HG02840 (cell line): ENCODE results near the gene FAM174C.

Source experiments
- ATAC-seq: cut with Tn5 transposase; IDR thresholded peaks from one replicate; pipeline ENCODE4 v1.9.1; 2021; ENCODE audit warnings: mild to moderate bottlenecking, moderate library complexity, moderate number of reproducible peaks; ENCODE audit not compliant: unreplicated experiment, low FRiP score

FAM174C gene

GRCh38 chr19:1284293-1284978 lies 9.1 kb downstream of the FAM174C start:
- ATAC-seq, result no peak

- no peak for ATAC-seq
Measured at GRCh38 chr19:1284979-1285736, 9.8 kb downstream of the FAM174C start.

GRCh38 chr19:1285737-1286360 lies 10.5 kb downstream of the FAM174C start, which contains the start of gene EFNA2:
TSS of gene EFNA2 (plus strand) at chr19:1285873. CDS start at chr19:1286169, 296 bp downstream.
- ATAC-seq, result no peak

- ATAC-seq, result no peak
Measured at GRCh38 chr19:1286487-1287353, 11.4 kb downstream of the FAM174C start.

- no peak for ATAC-seq
Measured at GRCh38 chr19:1287354-1288225, 12.3 kb downstream of the FAM174C start.

- ATAC-seq, result no peak
Measured at GRCh38 chr19:1288226-1288612, 12.9 kb downstream of the FAM174C start.

GRCh38 chr19:1288833-1289685 lies 13.7 kb downstream of the FAM174C start:
- no peak for ATAC-seq

GRCh38 chr19:1289686-1290025 lies 14.3 kb downstream of the FAM174C start:
- no peak for ATAC-seq

- no peak for ATAC-seq
Measured at GRCh38 chr19:1290196-1290702, 14.9 kb downstream of the FAM174C start.

- ATAC-seq, result no peak
Measured at GRCh38 chr19:1290703-1291651, 15.6 kb downstream of the FAM174C start.

- ATAC-seq, result no peak
Measured at GRCh38 chr19:1291761-1292418, 16.6 kb downstream of the FAM174C start.

- ATAC-seq, result no peak
Measured at GRCh38 chr19:1292419-1293151, 17.3 kb downstream of the FAM174C start.

- no peak for ATAC-seq
Measured at GRCh38 chr19:1293782-1294604, 18.7 kb downstream of the FAM174C start.

GRCh38 chr19:1294688-1295087 lies 19.4 kb downstream of the FAM174C start:
- ATAC-seq, result no peak
